GM15510 (cell line): ENCODE measurements around the gene SVOPL.

Experiments
- POLR2A ChIP-seq: IDR thresholded peaks from 3 replicates; pipeline ENCODE4 v1.6.1; 2011; ENCODE audit warnings: borderline replicate concordance; ENCODE audit not compliant: insufficient read length; ENCODE audit errors: extremely low read depth

The SVOPL gene

GRCh38 chr7:138570715-138571114, 130.4 kb downstream of the SVOPL start:
- TF ChIP-seq POLR2A, result no peak

- TF ChIP-seq POLR2A, result no peak
Measured at GRCh38 chr7:138569418-138569817, 131.7 kb downstream of the SVOPL start.

GRCh38 chr7:138568655-138569054, 132.5 kb downstream of the SVOPL start:
- TF ChIP-seq POLR2A, result no peak

GRCh38 chr7:138565451-138566114, 135.6 kb downstream of the SVOPL start:
- TF ChIP-seq POLR2A, result no peak

GRCh38 chr7:138565071-138565450, 136.1 kb downstream of the SVOPL start:
- TF ChIP-seq POLR2A, result no peak

- TF ChIP-seq POLR2A, result no peak
Measured at GRCh38 chr7:138564365-138564764, 136.8 kb downstream of the SVOPL start.

GRCh38 chr7:138563808-138564207, 137.4 kb downstream of the SVOPL start:
- no peak for TF ChIP-seq POLR2A

- no peak for TF ChIP-seq POLR2A
Measured at GRCh38 chr7:138559448-138559847, 141.7 kb downstream of the SVOPL start.

GRCh38 chr7:138556771-138557484, 144.2 kb downstream of the SVOPL start:
- TF ChIP-seq POLR2A, result no peak

- TF ChIP-seq POLR2A, result no peak
Measured at GRCh38 chr7:138555684-138556083, 145.5 kb downstream of the SVOPL start.

- no peak for TF ChIP-seq POLR2A
Measured at GRCh38 chr7:138554674-138555073, 146.5 kb downstream of the SVOPL start.

- TF ChIP-seq POLR2A, result no peak
Measured at GRCh38 chr7:138553805-138554204, 147.4 kb downstream of the SVOPL start.

- TF ChIP-seq POLR2A, result no peak
Measured at GRCh38 chr7:138551102-138551501, 150.1 kb downstream of the SVOPL start.

GRCh38 chr7:138550337-138550736, 150.8 kb downstream of the SVOPL start:
- TF ChIP-seq POLR2A, result no peak

GRCh38 chr7:138549082-138549481, 152.1 kb downstream of the SVOPL start:
- TF ChIP-seq POLR2A, result no peak

- no peak for TF ChIP-seq POLR2A
Measured at GRCh38 chr7:138546829-138547228, 154.3 kb downstream of the SVOPL start.
